ENCODE data around the gene COL1A1.

COL1A1 gene

DNA sequence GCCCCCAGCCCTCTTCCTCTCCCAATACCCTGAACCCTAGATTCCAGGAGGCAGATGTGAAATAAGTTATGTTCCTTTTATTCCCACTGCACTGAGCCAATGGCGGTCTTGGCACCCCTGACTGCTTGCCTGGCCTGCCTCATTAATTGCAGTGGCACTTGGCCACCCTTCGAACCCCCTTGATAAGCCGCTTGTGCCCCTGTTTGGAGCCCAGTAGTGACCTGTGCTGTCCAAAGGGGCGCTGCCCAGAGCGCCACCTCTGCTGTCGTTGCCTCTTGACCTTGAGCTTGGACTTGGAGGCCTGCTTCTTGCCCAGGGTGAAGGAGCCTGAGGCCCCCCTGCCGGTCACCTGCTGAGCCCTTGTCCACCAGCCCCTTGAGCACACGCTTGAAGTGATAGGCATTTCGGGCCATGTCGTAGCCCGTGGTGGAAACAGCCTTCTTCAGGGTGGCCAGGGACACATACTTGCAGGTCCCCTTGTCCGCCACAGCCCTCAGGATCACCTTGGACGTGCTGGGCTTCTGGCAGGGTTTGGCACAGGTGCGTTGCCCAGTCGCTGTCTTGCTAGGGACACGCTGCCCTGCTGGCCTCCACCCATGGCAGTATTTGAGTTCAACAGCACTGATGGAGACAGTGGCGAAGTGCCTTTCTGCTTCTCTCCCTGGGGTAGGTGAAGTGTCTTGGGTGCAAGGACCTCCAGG lies 29.9 kb downstream of the COL1A1 start:
- TF ChIP-seq, protein P1, sequence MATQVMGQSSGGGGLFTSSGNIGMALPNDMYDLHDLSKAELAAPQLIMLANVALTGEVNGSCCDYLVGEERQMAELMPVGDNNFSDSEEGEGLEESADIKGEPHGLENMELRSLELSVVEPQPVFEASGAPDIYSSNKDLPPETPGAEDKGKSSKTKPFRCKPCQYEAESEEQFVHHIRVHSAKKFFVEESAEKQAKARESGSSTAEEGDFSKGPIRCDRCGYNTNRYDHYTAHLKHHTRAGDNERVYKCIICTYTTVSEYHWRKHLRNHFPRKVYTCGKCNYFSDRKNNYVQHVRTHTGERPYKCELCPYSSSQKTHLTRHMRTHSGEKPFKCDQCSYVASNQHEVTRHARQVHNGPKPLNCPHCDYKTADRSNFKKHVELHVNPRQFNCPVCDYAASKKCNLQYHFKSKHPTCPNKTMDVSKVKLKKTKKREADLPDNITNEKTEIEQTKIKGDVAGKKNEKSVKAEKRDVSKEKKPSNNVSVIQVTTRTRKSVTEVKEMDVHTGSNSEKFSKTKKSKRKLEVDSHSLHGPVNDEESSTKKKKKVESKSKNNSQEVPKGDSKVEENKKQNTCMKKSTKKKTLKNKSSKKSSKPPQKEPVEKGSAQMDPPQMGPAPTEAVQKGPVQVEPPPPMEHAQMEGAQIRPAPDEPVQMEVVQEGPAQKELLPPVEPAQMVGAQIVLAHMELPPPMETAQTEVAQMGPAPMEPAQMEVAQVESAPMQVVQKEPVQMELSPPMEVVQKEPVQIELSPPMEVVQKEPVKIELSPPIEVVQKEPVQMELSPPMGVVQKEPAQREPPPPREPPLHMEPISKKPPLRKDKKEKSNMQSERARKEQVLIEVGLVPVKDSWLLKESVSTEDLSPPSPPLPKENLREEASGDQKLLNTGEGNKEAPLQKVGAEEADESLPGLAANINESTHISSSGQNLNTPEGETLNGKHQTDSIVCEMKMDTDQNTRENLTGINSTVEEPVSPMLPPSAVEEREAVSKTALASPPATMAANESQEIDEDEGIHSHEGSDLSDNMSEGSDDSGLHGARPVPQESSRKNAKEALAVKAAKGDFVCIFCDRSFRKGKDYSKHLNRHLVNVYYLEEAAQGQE (IDR thresholded peaks at IDR 0.05; ENCODE audit: insufficient read depth in 1 of 2, low read depth in 2 of 2, low read length in 2 of 2), result no peak
- TF ChIP-seq SIN3A (IDR thresholded peaks at IDR 0.05; ENCODE audit: borderline replicate concordance, insufficient read depth, low read length) (no peak), TAF1 (IDR thresholded peaks at IDR 0.05; ENCODE audit: borderline replicate concordance, insufficient read depth, low read length) (no peak), FOXP2 (optimal IDR thresholded peaks at IDR 0.05; ENCODE audit: borderline replicate concordance, extremely low read depth, extremely low read length, insufficient read depth) (no peak), POLR2AphosphoS5 (IDR thresholded peaks at IDR 0.05; ENCODE audit: low read depth, low read length) (no peak)

DNA sequence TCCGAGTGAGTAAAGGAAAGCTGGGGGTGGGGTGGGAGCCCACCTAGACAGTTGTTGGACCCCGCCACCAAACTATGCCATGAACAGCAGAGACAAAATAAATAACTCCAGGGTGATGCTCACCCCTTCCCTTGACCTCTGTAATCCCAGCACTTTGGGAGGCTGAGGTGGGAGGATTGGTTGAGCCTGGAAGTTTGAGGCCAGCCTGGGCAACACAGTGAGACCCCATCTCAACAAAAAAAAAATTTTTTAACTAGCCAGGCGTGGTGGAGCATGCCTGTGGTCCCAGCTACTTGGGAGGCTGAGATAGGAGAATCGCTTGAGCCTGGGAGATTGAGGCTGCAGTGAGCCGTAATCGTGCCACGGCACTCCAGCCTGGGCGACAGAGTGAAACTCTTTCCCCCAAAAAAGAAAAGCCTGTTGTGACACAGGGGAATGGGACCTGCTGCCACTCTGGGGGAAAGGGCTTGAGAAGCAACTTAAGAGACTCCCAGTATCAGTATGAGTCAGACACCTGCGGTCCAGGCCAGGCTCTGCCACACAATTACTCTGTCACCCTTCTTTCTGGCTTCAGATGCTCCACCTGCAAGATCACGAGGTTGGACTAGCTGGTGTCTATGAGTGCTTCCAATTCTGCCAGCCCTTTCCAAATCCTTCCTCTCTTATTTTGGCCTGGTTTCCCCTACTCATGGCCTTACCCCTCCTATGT lies 30.6 kb downstream of the COL1A1 start:
- TF ChIP-seq FOXP2 (optimal IDR thresholded peaks at IDR 0.05; ENCODE audit: borderline replicate concordance, extremely low read depth, extremely low read length, insufficient read depth), result no peak
- TF ChIP-seq TAF1 (IDR thresholded peaks at IDR 0.05; ENCODE audit: borderline replicate concordance, insufficient read depth, low read length), result no peak
- no peak for TF ChIP-seq SIN3A (IDR thresholded peaks at IDR 0.05; ENCODE audit: borderline replicate concordance, insufficient read depth, low read length)
- no peak for TF ChIP-seq POLR2AphosphoS5 (IDR thresholded peaks at IDR 0.05; ENCODE audit: low read depth, low read length)
- TF ChIP-seq, protein P1 (IDR thresholded peaks at IDR 0.05; ENCODE audit: insufficient read depth in 1 of 2, low read depth in 2 of 2, low read length in 2 of 2), result no peak

DNA sequence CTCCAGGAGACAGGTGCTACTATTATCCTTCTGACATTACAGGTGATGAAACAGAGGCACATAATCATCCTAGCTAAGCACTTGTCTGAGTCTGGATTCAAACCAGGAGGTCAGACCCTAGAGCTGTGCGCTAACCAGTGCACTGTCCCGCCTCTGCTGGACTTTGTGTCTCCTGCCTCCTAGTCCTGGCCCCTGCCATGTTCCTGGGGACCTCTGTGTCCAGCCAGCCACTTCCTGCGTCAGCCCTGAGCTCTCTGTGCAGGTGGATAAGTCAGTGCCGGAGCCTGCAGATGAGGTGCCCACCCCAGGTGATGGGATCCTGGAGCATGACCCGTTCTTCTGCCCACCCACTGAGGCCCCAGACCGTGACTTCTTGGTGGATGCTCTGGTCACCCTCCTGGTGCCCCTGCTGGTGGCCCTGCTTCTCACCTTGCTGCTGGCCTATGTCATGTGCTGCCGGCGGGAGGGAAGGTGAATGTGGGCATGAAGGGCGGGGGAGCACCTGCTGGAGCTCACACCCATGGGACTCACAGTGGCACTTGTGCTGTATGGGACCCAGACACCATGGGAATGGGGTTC lies 31.5 kb downstream of the COL1A1 start:
- no peak for TF ChIP-seq POLR2AphosphoS5 (IDR thresholded peaks at IDR 0.05; ENCODE audit: low read depth, low read length)
- no peak for TF ChIP-seq TAF1 (IDR thresholded peaks at IDR 0.05; ENCODE audit: borderline replicate concordance, insufficient read depth, low read length)

DNA sequence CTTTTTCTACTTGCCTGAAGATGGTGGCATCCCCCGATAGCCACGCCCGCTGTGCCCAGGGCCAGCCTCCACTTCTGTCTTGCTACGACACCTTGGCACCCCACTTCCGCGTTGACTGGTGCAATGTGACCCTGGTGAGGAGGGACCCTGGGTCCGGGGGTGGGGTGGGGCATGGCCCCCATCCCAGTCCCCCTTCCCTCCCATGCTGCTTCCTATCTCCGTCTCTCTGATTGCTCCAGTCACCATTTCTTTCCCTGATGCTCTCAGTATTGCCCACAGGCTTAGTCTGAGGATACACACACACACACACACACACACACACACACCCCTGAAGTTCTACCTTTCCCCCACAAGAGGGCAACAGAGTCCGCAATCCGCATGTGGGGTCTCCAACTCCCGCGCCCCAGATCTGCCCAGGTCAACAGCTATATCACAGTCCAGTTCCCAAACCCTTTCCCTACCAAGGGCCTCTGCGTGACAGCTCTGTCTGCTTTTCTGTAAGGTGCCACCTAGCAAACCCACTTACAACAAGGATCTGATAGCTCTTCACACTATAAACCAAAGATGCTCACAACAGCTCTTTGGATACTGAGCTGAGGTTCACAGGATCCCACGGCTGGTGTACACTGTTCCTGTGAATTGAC lies 32.2 kb downstream of the COL1A1 start:
- TF ChIP-seq TAF1 (IDR thresholded peaks at IDR 0.05; ENCODE audit: borderline replicate concordance, insufficient read depth, low read length) (no peak; the same call in 1 of the 2 replicates), POLR2AphosphoS5 (IDR thresholded peaks at IDR 0.05; ENCODE audit: low read depth, low read length) (no peak), FOXP2 (optimal IDR thresholded peaks at IDR 0.05; ENCODE audit: borderline replicate concordance, extremely low read depth, extremely low read length, insufficient read depth) (peak; percentile 47)

DNA sequence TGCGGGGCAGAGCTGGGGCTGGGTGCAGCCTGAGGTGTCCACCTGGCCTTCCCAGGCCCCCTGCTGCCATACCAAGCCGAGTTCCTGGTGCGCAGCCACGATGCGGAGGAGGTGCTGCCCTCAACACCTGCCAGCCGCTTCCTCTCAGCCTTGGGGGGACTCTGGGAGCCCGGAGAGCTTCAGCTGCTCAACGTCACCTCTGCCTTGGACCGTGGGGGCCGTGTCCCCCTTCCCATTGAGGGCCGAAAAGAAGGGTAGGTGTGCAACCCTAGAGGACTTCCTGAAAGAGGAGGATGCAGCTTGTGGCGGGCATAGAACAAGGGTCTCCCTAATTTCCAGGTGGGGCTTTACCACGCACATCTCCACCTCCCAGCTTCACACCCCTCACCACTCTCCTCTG lies 33.1 kb downstream of the COL1A1 start:
- TF ChIP-seq SIN3A (IDR thresholded peaks at IDR 0.05; ENCODE audit: borderline replicate concordance, insufficient read depth, low read length) (no peak), TAF1 (IDR thresholded peaks at IDR 0.05; ENCODE audit: borderline replicate concordance, insufficient read depth, low read length) (no peak), FOXP2 (optimal IDR thresholded peaks at IDR 0.05; ENCODE audit: borderline replicate concordance, extremely low read depth, extremely low read length, insufficient read depth) (no peak), POLR2AphosphoS5 (IDR thresholded peaks at IDR 0.05; ENCODE audit: low read depth, low read length) (no peak)
- TF ChIP-seq, protein P1 (IDR thresholded peaks at IDR 0.05; ENCODE audit: insufficient read depth in 1 of 2, low read depth in 2 of 2, low read length in 2 of 2), result no peak

All from PFSK-1 (cell line).